Renal cortical epithelial cell (primary cell): ENCODE measurements around the gene FASTKD3. TPM values are rescaled to one million over a fixed set of nuclear protein-coding genes. Genes with fewer than 3 reads are reported as not detected.

Experiments used
- DNase-seq: peaks from one replicate; pipeline ENCODE4 v3.0.0-alpha.2; 2011; ENCODE audit warnings: low read depth
- total RNA-seq: library from RNA; depleted of rRNA; stranded (reverse); fragments of >200 nt; gene quantifications from 2 replicates; pipeline ENCODE4 v1.2.3, GENCODE V29; 2014

Gene FASTKD3
- total RNA-seq, 1 donor from 2014 or later = 14.8 TPM

DNA sequence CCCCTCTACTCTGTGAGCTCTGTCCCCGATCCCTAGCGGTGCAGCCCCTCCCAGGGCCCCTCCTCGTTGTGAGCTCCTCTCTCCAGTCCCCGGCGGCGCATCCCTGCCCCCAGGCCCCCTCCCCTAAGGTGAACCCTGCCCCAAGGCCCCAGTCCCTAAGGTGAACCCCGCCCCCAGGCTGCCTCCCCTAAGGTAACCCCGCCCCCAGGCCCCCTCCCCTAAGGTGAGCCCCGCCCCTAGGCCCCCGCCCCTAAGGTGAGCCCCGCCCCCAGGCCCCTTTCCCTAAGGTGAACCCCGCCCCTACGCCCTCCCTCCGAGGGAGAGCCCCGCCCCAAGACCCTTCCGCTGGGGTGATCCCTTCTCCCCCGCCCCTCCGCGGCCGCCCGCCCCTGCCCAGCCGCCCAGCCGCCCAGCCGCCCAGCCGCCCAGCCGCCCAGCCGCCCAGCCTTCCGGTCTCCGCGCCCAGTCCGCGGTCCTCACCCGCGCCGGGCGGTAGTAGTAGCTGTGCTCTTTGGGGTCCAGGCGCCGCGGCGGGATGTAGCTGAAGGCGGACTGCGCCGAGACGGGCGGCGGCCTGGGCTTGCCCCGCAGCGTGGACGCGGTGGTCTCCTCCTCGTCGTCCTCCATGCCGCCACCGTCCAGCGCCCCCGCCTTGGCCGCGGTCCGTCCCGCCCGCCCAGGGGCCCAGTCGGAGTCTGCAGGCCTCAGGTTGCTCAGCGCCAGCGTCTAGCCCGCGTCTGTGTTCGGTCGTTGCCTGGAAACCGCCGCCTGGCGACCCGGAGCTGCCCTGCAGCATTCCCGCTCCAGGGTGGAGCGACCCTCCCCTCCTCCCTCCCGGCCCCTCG lies 18.2 kb downstream of the FASTKD3 start, which contains the start of gene CFAP90:
CFAP90 (minus strand) TSS at position 739 of the 845 bp plus-strand sequence; CDS start at position 627, 112 bp downstream.
- DNase-seq = peak; percentile 29

DNA sequence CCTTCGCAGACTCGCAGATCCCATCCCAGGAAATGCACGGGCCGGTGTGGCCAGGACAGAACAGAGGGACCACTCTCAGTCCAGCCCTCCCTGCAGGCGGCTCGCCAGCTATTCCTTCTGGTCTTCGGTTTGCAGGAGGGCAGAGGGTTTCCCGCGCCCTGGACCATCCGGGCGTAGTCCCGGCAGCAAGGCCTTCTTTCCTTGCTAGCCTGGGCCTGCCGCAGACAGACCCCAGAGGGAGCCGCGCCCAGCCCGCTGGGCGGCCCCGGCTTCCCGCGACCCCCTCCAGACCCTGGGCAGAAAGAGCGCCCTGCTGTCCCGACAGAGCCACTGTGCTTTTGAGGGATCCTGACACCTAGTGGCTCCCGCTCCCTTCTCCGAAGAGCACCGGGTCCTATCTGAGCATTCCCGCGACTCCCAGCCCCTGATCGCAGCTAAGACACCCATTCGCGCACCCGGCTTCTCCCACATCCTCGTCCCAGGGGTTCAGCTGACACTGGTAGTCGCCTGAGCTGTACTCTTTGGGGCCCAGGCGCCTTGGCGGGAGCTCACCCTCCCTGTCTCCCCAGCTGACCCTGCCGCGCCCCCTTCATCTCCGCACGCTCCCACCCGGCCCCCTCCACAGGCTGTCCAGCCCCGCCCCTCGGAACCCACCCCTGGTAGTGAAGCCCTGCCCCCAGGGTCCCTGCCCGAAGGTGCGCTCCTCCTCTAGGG lies 19.0 kb downstream of the FASTKD3 start:
- no peak for DNase-seq

DNA sequence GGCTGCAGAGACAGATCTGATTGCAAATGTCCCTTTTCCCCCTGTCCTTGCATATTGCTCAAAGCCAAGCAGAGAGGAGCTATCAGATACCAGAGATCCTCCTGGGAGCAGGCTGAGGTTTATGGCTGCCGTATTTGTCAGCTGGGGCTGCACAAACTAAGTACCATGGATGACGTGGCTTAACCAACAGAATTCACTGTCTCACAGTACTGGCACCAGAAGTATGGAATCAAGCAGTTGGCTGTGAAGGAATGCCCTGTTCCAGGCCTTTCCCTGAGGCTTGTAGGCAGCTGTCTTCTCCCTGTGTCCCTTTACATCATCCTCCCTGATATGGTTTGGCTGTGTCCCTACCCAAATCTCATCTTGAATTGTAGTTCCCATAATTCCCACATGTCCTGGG lies 20.5 kb downstream of the FASTKD3 start:
- no peak for DNase-seq

DNA sequence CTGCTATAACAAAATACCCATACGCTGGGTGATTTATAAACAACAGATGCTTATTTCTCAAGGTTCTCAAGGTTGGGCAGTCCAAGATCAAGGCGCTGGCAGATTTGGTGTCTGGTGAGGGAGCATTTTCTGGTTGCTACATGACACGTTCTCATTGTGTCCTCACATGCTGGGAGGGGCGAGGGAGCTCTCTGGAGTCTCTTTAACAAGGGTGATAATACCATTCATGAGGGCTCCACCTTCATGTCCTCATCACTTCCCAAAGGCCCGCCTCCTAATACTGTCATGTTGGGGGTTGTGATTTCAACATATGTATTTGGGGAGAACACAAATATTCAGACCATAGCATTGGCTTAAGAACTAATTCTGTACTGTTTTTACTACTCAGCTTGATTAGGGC lies 22.5 kb downstream of the FASTKD3 start:
- DNase-seq = no peak

DNA sequence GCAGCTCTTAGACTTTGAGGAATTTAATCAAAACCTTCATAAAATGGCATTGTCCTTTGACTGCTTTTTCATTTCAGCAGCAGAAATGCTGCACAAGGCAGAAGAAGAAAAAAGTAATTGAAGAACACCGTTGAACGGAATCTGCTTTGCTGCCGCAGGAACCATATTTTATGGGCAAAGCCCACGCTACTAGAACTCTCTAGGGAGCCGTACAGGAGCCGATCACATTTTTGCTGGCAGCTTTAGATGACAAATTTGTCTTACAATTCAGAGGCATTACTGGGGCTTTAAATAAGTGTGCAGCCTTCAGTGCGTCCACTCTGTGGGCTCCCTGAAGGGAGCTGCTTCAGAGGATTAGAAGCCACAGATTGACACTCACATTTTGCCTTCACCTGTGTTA lies 23.3 kb downstream of the FASTKD3 start:
- no peak for DNase-seq

DNA sequence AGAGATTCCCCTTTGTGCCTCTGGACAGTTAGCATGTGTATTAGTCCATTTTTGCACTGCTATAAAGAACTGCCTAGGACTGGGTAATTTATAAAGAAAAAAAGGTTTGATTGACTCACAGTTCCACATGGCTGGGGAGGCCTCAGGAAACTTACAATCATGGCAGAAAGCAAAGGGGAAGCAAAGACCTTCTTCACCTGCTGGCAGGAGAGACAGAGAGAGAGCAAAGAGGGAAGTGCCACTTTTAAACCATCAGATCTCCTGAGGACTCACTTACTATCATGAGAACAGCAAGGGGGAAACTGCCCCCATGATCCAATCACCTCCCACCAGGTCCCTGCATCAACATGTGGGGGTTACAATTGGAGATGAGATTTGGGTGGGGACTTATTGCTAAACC lies 23.9 kb downstream of the FASTKD3 start:
- DNase-seq = no peak

DNA sequence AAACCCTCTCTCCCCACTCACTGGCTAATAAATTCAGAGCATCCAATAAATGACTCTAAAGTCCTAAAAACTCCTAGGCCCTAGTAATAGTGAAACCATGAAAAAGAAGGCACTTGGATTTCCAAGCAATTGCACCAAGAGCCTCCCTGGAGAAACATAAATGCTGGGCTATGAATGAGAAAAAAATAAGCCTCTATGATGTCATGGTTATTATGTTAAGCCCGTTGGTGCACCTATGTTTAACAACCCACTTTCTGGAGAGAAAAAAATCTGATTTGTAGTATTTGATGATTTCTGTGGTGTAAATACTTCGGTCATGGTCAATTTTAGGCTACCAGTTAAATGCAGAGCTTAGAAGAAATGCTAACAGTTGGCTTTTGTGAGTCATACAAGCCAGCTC lies 26.3 kb downstream of the FASTKD3 start:
- no peak for DNase-seq

DNA sequence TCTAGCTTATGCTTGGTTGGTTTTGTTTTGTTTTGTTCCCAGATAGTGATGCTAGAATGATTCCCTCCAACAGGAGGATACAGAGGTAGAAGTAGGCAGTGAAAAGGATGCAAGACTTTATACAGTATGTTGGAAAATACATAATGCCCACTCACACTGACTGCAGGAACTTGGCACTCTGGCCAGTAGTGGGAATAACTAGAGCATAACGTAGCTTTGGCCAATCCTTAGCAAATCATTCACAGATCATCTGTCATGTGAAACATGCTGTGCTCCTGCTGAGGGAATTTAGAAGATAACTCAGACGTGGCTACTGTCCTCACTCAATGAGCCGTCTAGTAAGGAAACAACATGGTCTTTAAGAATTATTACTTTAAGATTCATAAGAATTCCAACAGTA lies 31.4 kb downstream of the FASTKD3 start:
- peak; percentile 87 for DNase-seq

DNA sequence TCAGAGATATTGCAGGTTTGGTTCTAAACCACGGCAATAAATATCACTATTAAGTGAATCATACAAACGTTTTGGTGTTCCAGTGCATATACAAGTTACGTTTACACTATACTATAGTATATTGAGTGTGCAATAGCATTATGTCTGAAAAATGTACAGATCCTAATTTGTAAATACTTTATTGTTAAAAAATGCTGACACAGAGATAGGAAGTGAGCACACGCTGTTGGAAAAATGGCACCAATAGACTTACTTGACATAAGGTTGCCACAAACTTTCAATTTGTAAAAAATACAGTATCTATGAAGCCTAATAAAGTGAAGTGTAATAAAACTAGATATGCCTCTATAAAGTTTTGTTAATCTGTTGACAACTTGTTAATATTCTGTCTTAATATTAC lies 33.8 kb downstream of the FASTKD3 start:
- DNase-seq = no peak

DNA sequence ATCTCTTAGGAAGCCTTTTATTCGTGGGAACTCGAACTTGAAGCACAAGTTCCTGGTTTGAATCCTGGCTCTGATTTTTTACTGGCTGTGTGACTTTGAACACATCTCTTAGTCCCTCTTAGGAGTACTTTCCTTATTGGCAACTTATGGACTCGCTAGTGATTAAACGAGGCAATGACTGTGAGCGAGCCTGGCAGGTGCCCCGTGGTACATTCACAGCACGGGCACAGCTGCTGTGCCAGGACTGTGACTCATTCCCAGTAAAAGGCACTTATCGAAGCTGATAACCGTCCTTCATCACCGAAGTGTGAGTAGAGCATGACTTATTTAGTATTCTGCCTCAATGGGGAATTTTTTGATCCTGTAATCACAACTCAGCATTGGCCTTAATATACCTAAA lies 40.6 kb downstream of the FASTKD3 start:
- no peak for DNase-seq

DNA sequence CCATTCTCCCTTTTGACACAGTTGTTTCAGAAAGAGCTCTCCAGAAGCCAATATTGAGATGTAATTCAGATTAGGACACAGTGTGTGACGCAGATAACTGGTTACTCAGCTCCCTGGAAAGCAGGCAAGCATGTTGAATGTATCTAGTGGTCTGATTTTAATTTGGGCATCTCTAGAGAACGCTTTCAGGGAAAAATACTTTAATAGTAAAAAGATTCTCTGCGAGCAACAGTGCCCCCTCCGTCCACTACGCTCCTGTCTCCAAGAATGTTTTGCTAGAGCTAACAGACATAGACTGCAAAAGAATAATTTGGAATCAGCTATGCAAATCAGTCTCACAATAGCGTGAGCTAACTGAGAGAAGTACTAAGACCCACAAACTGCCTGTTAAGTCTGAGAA lies 41.2 kb downstream of the FASTKD3 start:
- DNase-seq = no peak

DNA sequence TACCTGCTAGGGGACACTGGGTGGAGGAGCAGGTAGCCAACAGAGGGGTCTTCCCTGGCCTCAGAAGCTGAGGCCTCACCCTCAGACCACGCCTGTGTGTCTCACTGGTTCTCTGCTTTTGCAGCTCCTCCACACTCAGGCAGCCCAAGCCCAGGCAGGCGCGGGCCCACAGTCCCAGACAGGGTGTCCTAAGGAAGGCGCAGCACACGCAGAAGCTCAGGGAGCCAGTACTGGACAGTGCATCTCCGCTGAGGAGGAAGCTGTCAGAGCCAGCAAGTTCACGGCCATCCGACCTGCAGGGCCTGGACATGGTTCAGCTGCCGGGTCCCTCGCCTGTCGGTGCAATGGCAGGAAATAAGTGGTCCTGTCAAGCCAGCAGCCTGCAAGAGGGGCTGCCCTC lies 43.2 kb downstream of the FASTKD3 start:
- no peak for DNase-seq

DNA sequence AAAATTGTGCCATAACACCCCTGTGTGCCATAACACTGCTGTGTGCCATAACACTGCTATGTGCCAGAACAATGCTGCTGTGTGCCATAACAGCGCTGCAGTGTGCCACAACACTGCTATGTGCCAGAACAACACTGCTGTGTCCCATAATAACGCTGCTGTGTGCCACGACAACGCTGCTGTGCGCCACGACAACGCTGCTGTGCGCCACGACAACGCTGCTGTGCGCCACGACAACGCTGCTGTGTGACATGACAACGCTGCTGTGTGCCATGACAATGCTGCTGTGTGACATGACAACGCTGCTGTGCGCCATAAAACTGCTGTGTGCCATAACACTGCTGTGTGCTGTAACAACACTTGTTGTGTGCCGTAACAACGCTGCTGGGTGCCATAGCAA lies 43.8 kb downstream of the FASTKD3 start:
- DNase-seq = no peak

DNA sequence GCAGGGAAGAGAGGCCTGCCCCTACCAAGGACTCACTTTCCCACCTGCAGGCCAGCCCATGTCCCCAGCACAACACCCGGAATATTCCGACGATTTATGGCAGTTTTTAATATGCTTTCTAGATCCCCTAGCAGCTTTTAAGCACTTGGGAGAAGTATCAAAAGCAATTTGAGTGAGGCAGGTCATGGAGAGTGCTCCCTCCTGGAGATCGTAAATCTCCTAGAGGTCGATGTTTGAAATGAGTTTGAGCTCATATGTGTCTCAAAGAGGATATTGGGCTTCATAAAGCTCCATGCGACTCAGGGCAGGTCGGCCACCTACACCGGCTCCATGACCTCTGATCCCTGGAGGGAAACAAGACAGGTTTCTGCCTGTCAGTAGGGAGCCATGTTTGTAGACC lies 45.2 kb downstream of the FASTKD3 start:
- DNase-seq = no peak

DNA sequence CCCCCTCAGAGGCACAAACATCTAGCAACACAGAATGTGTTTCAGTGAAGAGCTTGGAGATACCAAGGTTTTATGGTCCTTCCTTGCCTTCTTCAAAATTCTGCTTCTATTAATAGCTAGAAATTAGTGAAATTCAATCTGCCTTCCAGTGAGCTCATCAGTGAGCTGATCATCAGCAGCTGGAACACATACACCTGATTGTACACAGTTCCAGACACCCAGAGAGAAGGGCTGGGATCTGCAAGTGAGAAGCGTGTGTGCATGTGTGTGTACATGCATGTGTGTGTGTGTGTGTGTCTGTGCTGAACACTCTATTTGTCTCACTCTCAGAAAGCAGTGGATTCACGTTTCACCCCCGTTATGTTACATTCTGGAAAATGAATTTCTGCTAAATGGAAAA lies 46.4 kb downstream of the FASTKD3 start:
- no peak for DNase-seq

DNA sequence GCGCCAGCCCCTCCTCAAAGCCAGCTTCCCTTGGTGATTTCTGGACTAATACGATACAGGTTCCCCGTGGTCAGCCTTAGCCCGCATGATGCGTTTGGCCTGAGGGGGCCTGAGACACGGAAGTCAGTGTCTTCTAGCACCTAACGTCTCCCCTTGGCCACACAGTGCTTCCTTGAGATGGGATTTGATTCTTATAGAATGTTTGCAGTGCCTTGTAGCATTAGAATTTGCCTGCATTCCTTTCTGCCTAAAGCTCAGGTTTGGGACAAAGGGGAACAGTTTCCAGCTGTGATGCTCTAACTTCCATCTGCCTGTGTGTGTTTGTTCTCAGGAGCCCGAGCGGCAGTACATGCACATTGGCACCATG lies 52.3 kb downstream of the FASTKD3 start:
- DNase-seq = no peak

DNA sequence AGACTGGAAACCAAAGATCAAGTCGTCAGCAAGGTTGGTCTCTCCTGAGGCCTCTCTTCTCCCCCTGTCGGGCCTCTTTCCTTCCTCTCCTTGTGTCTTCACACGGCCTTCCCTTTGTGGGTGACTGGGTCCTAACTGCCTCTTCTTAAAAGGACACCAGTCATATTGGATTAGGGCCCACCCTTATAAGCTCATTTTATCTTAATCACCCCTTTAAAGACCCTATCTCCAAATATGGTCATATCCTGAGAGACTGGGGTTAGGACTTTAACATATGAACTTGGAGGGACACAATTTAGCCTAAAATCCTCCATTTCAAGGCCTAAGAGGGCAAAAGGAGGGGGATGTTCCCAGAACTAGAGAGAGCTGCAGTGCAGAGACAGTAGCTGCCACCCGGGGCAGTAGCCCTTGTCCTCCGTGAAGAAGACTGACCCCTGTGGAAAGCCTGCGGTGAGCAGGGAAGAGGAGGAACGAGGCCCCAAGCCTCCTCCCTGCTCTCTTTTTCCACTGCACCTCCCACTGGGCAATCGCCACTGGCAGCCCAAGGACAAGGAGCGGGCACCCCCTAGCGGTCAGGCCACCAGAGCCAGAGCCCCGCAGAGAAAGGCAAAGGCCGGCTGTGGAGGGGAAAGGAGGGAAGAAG lies 52.8 kb downstream of the FASTKD3 start:
- peak; percentile 50 for DNase-seq

DNA sequence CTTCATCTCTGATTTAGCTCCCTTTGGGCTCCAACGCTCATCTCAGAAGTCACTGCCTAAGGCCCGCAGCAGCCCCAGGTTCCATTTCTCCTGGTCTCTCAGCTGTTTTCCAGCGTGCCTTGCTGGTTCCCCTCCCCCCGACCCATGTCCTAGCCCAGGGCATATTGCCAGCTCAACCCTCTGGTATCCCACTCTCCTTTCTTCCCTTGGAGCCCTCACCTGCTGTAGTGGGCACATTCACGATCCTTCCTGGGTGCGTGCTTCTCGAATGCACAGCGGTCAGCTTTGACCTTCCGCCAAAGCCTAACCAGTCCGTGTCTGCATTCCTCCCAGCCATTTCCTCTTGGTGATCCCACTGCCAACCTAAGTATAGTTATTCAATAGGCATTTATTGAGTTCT lies 54.0 kb downstream of the FASTKD3 start:
- no peak for DNase-seq

DNA sequence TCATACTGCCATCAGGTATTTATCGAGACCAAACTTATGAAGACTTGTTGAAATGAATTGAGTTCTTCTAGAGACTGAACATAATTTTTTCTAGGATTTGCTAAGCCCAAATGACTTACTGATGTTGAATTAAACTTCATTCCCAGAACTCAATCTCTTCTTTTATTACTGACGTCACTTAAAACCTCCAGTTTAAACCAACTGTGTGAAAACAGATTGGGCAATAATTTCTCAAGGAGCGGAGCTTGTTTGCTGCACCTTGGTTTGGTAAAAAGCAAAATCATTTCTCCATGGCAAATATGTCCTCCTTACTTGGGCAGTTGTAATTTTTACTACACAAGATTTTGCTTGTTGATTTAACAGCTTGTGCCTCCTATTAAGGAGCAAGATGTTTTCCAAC lies 55.3 kb downstream of the FASTKD3 start:
- DNase-seq = peak; percentile 4

DNA sequence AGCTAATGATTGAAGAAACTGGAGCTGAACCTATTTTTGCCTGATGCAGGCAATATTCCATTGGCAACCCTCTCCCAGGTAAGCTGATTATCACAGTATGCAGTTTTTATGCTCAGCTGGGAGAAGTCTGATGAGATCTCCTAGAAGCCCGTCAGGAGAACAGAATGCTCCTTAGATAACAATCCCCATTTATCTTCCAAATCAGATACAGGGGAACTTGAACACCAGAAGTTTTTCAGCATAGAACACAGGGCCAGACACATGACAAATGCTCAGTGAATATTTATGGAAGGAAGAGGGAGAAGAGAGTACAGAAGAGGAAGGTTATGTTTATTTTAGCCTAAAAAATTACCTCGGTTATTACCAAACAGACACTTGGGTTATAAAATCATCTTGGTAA lies 55.8 kb downstream of the FASTKD3 start:
- no peak for DNase-seq

DNA sequence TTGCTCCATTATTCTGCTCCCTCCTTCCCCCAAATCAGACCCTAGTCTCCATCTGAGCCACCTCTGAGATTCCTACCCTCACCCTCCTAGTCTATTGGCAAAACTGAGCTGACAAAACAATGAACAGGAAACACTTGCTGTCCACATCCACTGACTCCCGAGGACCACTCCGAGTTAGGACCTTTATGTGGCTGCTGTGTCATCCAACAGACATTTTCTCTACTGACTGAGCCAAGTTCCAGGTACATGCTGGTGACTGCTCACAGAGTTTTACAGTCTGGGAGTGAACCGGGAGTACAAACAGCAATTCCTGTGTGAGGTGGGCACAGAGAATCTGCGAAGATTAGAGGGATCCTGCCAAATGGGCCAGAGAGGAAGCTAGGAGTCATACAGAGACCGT lies 57.1 kb downstream of the FASTKD3 start:
- DNase-seq = no peak
